Measurements from ENCODE around the gene CACNA2D2. TPM values are rescaled to one million over a fixed set of nuclear protein-coding genes. Genes with fewer than 3 reads are reported as not detected.

The CACNA2D2 gene
- polyA plus RNA-seq, 6 donors from 2014 or later = 0.17 to 0.24 (median 0.18) TPM; not detected in 3

DNA sequence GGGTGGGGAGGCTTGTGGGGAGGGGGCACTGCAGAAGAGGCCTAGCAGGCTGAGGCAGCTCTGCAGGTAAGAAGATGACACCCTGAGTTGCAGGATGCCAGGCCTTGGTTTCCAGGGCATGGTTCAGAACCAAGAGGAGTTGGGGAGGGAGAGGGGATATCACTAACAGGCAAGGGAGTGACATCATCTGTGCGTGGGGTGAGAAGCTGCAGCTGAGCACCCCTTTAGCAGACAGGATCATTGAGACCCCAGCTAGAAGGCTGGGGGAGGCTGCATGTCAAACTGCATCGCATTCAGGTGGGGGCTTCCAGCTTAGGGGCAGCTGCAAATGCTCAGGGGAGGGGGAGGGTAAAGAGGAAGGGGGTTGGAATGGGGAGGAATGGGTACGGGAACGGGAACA, 23.0 kb downstream of the CACNA2D2 start:
- Mint-ChIP-seq H3K27me3 (peaks cover 4 to 21% (median 11%) of the 10 kb centered on the region in 3 donors), H3K4me1 (peaks cover 3 to 9% (median 4%) of the 10 kb centered on the region in 3 donors), H3K36me3 (no peaks in the 10 kb centered on the region), H3K4me3 (no peak overlapping the region), H3K9me3 (no peaks in the 10 kb centered on the region), H3K27ac (no peak overlapping the region)
- no peak for ATAC-seq (ENCODE audit: low read depth in 2 of 2)
- DNase-seq = no peak

DNA sequence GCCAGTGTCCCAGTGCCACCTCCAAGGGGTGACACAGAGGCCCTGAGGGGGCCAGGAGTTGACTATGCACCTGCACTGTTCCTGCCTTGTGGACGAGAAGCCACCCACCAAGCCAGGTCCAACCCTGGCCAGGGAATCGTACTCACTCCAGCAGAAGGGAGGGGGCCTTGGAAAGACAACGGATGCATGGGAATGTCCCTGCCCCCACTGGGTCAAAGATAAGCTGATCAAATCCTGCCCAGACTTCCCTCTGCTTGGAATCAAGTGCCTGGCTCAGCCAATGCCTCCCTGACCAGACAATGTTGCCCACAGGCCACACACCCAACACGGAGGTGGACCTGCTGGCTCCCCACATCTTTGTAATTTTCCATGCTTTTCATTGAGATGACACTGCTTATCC, 23.9 kb downstream of the CACNA2D2 start:
- H3K27ac Mint-ChIP-seq = no peak overlapping the region
- H3K9me3 Mint-ChIP-seq = no peaks in the 10 kb centered on the region
- H3K4me3 Mint-ChIP-seq = no peak overlapping the region
- DNase-seq (no peak), ATAC-seq (ENCODE audit: low read depth in 2 of 2) (no peak)
- H3K36me3 Mint-ChIP-seq = no peaks in the 10 kb centered on the region
- H3K27me3 Mint-ChIP-seq = peaks cover 4 to 21% (median 10%) of the 10 kb centered on the region in 3 donors
- H3K4me1 Mint-ChIP-seq = peaks cover 3 to 9% (median 4%) of the 10 kb centered on the region in 3 donors

DNA sequence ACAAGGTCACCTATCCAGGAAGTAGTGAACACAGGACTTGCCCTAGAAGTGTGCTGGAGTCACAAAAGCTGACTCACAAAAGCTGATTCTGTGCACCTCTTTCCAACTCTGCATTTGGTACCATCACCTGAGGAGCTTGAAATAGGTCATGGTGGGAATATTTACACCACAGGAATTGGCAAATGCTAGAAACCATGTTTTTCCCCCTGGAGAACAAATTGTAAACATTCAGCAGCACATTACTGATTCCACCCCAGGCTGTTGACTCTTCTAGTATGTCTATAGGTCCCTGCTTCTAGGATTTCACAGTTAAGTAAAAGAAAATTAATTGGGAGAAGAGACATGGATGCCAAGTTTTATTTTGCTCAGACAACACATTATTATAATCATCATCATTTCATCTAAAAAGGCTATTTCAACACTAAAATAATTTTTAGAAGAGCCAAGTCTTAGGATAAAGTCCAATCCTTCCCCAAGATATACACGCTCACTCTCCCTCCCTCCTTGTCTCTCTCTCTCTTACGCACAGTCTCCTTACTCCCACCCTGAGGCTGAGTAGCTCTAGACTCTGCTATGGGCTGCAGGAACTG, 24.7 kb downstream of the CACNA2D2 start:
- H3K9me3 Mint-ChIP-seq = no peaks in the 10 kb centered on the region
- H3K27ac Mint-ChIP-seq = no peak overlapping the region
- no peak for DNase-seq
- H3K27me3 Mint-ChIP-seq = peaks cover 4 to 14% (median 4%) of the 10 kb centered on the region in 3 donors
- H3K4me3 Mint-ChIP-seq = no peak overlapping the region
- no peak for ATAC-seq (ENCODE audit: low read depth in 2 of 2)
- peaks cover 3 to 9% (median 4%) of the 10 kb centered on the region in 3 donors for H3K4me1 Mint-ChIP-seq
- no peaks in the 10 kb centered on the region for H3K36me3 Mint-ChIP-seq

DNA sequence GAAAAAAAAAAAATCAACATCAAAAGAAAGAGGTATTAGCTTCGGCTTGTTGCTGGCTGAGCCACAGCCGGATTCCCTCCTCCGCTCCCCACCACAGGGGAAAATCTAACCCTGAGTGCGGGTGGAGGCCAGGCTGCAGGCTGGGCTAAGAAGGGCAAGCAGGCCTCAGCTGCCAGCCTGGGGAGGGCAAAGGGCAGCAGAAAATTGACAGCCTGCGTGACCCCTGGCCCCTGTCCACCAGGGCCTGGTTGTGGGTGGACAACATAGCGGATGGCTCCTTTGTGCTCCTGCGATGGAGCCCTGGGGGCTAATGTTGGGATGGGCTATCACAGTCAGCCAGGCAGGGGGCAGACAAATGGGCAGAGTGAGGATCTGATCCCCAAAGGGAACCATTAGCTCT, 25.4 kb downstream of the CACNA2D2 start:
- no peaks in the 10 kb centered on the region for H3K36me3 Mint-ChIP-seq
- H3K27ac Mint-ChIP-seq = no peak overlapping the region
- H3K4me1 Mint-ChIP-seq = peaks cover 3 to 9% (median 4%) of the 10 kb centered on the region in 3 donors
- peaks cover 4 to 14% (median 4%) of the 10 kb centered on the region in 3 donors for H3K27me3 Mint-ChIP-seq
- ATAC-seq (ENCODE audit: low read depth in 2 of 2) = no peak
- no peaks in the 10 kb centered on the region for H3K9me3 Mint-ChIP-seq
- no peak overlapping the region for H3K4me3 Mint-ChIP-seq
- DNase-seq = no peak

DNA sequence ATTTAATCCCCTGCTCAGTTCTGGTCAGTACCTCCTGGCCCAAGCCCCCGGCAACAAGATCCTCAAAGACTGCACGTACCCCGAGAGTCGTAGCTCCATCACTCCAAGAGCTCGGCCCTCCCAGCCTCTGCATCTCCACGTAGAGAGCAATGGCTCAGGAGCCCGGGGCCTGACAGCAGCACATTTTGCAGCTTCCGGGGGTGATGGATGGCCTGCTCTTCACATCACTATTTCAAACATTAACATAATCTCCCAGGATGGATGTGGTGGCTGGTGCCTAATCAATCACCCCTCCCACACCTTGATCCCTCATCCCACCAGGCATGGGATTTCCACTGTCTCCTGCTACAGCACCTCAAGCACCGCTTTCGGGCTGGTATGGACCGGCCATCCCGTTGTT, 28.1 kb downstream of the CACNA2D2 start:
- Mint-ChIP-seq H3K36me3 (no peaks in the 10 kb centered on the region), H3K27me3 (peaks cover 4 to 19% (median 4%) of the 10 kb centered on the region in 3 donors), H3K27ac (no peak overlapping the region), H3K4me3 (no peak overlapping the region), H3K4me1 (peaks cover 0 to under 1% (median 0%) of the 10 kb centered on the region in 3 donors), H3K9me3 (no peaks in the 10 kb centered on the region)
- ATAC-seq (ENCODE audit: low read depth in 2 of 2) = no peak
- no peak for DNase-seq

DNA sequence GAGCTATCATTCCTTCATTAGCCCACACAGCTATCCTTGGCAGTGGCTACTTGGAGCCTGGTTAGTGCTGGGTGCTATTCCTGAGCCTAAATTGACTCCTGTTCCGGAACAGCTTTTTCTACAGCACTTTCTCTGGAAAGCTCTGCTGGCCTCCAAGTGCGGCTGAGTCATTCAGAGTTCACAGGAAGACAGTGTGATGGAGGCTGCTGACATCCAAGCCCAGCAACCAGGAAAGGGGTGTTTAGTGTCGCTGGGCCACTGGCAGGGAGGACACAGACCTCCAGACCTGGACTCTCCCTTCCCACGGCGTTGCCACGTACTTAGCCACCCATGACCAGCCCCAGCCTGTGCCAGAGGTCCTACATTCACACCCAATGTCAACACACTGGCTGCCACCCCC, 28.7 kb downstream of the CACNA2D2 start:
- peaks cover 4 to 23% (median 4%) of the 10 kb centered on the region in 3 donors for H3K27me3 Mint-ChIP-seq
- DNase-seq (no peak), ATAC-seq (ENCODE audit: low read depth in 2 of 2) (no peak)
- H3K4me1 Mint-ChIP-seq = no peaks in the 10 kb centered on the region
- H3K36me3 Mint-ChIP-seq = no peaks in the 10 kb centered on the region
- H3K27ac Mint-ChIP-seq = peak overlapping the region in 1 of 6 donors; percentile 53
- no peaks in the 10 kb centered on the region for H3K9me3 Mint-ChIP-seq
- H3K4me3 Mint-ChIP-seq = no peak overlapping the region

DNA sequence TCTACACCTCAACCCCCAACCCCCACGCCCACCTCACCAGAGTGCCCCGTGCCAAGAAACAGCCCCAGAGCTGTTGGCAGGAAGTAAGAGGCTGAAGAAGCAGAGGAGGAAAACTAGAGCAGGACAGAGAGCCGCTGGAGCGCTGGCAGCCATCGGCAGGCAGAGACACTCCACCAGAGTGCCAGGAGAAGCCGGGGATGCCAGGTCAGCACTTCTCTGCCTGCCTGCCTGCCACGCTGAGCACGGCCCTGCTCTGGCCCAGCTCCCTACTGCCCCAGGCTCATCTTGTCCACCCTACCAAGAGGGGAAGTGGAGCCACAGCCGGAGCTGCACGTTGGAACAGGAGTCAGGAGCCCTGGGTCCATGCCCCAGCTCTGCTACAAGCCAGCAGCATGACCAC, 29.7 kb downstream of the CACNA2D2 start:
- no peak overlapping the region for H3K27ac Mint-ChIP-seq
- H3K4me3 Mint-ChIP-seq = no peak overlapping the region
- H3K27me3 Mint-ChIP-seq = peaks cover 4 to 28% (median 4%) of the 10 kb centered on the region in 3 donors
- no peaks in the 10 kb centered on the region for H3K9me3 Mint-ChIP-seq
- no peaks in the 10 kb centered on the region for H3K4me1 Mint-ChIP-seq
- ATAC-seq (ENCODE audit: low read depth in 2 of 2) (no peak), DNase-seq (no peak)
- H3K36me3 Mint-ChIP-seq = no peaks in the 10 kb centered on the region

DNA sequence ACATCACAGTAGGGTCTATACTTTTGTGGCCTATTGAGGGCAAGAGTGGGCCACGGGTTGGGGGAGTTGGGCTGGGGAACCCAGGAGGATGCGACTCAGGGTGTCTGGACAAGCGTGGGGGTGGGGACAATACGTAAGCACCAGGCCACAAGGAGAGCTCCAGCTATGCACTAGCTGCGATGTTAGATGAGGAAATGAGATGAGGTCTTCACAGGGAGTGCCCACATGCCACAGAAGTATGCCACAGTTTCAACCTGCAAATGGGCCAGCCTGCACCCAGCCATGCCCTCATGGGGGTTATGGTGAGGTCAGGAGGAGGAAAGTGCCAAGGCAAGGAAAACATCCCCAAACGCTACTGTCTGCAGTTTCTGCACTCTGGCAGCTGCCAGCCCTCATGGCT, 30.5 kb downstream of the CACNA2D2 start:
- ATAC-seq (ENCODE audit: low read depth in 2 of 2) (no peak), DNase-seq (no peak)
- Mint-ChIP-seq H3K36me3 (no peaks in the 10 kb centered on the region), H3K27me3 (peaks cover 4 to 28% (median 4%) of the 10 kb centered on the region in 3 donors), H3K4me1 (no peaks in the 10 kb centered on the region), H3K4me3 (no peak overlapping the region), H3K9me3 (no peaks in the 10 kb centered on the region), H3K27ac (peak overlapping the region in 1 of 6 donors; percentile 76)

DNA sequence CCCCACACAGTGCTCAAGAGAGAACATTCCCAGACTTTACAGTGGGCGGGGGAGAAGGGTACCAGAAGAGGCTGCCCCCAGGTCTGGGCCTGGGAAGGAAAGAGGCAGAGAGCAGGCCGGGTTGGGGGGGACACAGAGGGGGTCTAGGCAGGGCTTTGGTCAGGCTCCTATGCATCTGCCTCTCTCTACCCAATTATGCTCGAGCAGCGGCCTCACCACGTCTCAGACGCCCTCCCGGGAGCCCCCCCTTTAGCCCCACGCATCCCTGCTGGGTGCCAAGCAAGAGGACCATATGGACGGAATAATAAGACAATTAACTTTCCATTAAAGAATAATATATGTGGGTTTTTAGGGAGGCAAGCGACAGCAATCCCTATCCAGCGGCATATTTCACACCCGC, 32.8 kb downstream of the CACNA2D2 start:
- Mint-ChIP-seq H3K27ac (no peak overlapping the region), H3K4me3 (no peak overlapping the region), H3K4me1 (no peaks in the 10 kb centered on the region), H3K9me3 (no peaks in the 10 kb centered on the region), H3K36me3 (no peaks in the 10 kb centered on the region), H3K27me3 (peaks cover 0 to 16% (median 0%) of the 10 kb centered on the region in 3 donors)
- no peak for ATAC-seq (ENCODE audit: low read depth in 2 of 2)
- DNase-seq = no peak

DNA sequence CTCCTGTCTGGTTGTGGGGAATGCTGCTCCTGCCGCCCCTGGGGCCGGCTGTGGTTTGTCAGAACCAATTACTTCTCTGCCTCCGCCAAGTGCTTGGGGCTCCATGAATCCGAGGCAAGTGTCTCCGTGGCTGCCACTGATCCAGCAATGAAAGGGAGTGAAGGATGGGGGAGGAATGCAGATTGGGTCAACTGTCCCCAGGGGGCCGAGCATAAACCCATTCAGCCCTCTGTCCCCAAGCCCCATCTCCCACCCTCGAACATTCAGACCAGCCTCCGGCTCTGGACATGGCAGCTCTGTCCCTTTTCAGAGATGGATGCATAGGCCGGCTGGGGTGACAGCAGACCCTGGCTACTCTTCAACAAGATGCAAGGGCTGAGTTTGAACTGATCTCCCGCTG, 35.5 kb downstream of the CACNA2D2 start:
- Mint-ChIP-seq H3K9me3 (no peaks in the 10 kb centered on the region), H3K4me1 (no peaks in the 10 kb centered on the region)

DNA sequence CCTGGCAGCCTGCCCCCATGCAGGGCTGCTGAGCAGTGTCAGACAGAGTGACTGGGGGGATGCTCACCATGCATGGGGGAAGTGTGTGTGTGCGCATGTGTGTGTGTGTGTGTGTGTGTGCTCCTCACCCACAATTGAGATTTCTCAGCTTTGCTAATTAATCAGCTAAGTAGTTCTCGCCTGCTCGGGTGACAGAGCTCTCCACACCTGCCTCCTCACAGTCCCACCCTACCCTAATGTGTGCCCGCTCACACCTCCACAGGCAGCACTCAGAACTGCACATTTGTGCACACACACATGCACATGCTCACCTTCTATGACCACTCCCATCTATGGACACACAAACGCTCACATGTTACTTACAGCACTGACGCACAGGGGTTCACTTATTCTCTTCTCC, 37.3 kb downstream of the CACNA2D2 start:
- H3K4me3 Mint-ChIP-seq = no peak overlapping the region
- H3K27ac Mint-ChIP-seq = peak overlapping the region in 1 of 6 donors; percentile 34

More for the DNA sequence above, 35.5 kb downstream of the CACNA2D2 start:
- Mint-ChIP-seq H3K27me3 (peaks cover 0 to 13% (median 0%) of the 10 kb centered on the region in 3 donors), H3K4me3 (no peak overlapping the region), H3K27ac (no peak overlapping the region), H3K36me3 (no peaks in the 10 kb centered on the region)
- ATAC-seq (ENCODE audit: low read depth in 2 of 2) (no peak), DNase-seq (no peak)

DNA sequence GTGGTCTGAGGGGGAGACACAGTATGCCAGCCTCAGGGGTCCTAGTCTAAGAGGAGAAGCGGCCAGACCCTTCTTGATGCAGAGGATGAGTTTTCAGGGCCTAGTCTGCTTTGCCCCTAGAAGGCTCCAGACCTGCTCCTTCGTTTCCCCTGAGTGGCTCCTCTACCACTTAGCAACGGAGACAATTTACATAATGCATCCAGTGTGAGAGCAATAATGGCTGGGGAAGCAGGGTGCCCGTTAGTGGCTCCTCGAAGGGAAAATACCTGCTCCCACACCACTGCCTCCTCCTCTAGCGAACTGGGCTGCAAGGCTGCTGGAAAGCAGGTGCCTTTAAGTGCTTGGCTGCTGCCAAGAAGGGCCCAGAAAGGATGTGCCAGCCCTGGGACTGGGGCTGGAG, 38.9 kb downstream of the CACNA2D2 start:
- no peaks in the 10 kb centered on the region for H3K4me1 Mint-ChIP-seq
- ATAC-seq (ENCODE audit: low read depth in 2 of 2) = no peak
- H3K27me3 Mint-ChIP-seq = peaks cover 0 to 13% (median 11%) of the 10 kb centered on the region in 3 donors
- no peak overlapping the region for H3K27ac Mint-ChIP-seq
- H3K9me3 Mint-ChIP-seq = no peaks in the 10 kb centered on the region
- H3K36me3 Mint-ChIP-seq = no peaks in the 10 kb centered on the region
- no peak for DNase-seq
- no peak overlapping the region for H3K4me3 Mint-ChIP-seq

More for the DNA sequence above, 37.3 kb downstream of the CACNA2D2 start:
- H3K36me3 Mint-ChIP-seq = no peaks in the 10 kb centered on the region
- no peaks in the 10 kb centered on the region for H3K4me1 Mint-ChIP-seq
- DNase-seq (no peak), ATAC-seq (ENCODE audit: low read depth in 2 of 2) (peak in 1 of 2 donors; percentile 38)
- no peaks in the 10 kb centered on the region for H3K9me3 Mint-ChIP-seq
- H3K27me3 Mint-ChIP-seq = peaks cover 0 to 16% (median 6%) of the 10 kb centered on the region in 3 donors

DNA sequence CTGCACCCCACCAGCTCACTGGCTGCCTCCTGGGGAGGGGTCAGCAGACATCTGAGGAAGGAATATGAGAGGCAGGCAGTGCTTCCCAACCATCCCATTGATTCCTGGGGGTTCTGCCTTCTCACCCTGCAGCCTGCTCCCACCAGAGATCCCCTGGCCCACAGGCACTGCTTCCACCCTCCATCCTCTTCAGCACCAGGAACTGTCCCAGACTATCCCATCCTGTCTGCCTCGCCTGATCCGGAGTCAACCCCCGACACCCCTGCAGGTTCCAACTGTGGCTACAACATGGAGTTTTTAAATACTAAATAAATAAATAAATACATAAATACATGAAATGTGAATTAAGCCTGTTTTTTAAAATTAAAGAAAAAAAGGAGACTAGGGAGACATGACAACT, 43.6 kb downstream of the CACNA2D2 start:
- no peaks in the 10 kb centered on the region for H3K4me1 Mint-ChIP-seq
- H3K9me3 Mint-ChIP-seq = no peaks in the 10 kb centered on the region
- no peak overlapping the region for H3K27ac Mint-ChIP-seq
- H3K27me3 Mint-ChIP-seq = peaks cover 4 to 43% (median 33%) of the 10 kb centered on the region in 3 donors
- no peaks in the 10 kb centered on the region for H3K36me3 Mint-ChIP-seq
- no peak for ATAC-seq (ENCODE audit: low read depth in 2 of 2)
- H3K4me3 Mint-ChIP-seq = no peak overlapping the region
- no peak for DNase-seq

DNA sequence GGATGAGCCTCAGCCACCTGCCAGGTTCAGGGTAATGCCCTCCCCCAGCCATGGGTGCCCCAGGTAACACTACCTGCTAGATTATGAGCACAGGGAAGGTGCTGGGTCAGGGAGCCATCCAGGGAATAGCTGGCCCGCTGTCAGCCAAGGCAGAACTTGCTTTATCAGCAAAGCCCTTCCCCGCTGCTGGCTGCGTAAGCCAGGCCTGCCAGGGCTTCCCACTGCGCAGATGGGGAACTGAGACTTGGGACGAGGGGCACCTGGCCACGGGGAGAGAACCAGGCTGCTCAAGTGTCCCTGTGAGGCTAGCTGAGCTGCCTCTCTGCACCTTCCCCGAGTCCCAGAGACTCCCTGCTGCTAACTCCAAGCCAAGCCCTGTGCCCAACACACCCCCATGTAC, 45.4 kb downstream of the CACNA2D2 start:
- no peaks in the 10 kb centered on the region for H3K4me1 Mint-ChIP-seq
- no peaks in the 10 kb centered on the region for H3K36me3 Mint-ChIP-seq
- ATAC-seq (ENCODE audit: low read depth in 2 of 2) = no peak
- no peak overlapping the region for H3K4me3 Mint-ChIP-seq
- DNase-seq = no peak
- H3K27me3 Mint-ChIP-seq = peaks cover 4 to 54% (median 40%) of the 10 kb centered on the region in 3 donors
- H3K27ac Mint-ChIP-seq = no peak overlapping the region
- no peaks in the 10 kb centered on the region for H3K9me3 Mint-ChIP-seq
